Bone marrow (tissue), 2 donors: Measurements from ENCODE around the gene CAMK1D.

ENCODE experiments used
- DNase-seq, 2 donors: peaks; one replicate each; lab custom pipeline; 2025; lab: John Stamatoyannopoulos, UW

CAMK1D gene

DNA sequence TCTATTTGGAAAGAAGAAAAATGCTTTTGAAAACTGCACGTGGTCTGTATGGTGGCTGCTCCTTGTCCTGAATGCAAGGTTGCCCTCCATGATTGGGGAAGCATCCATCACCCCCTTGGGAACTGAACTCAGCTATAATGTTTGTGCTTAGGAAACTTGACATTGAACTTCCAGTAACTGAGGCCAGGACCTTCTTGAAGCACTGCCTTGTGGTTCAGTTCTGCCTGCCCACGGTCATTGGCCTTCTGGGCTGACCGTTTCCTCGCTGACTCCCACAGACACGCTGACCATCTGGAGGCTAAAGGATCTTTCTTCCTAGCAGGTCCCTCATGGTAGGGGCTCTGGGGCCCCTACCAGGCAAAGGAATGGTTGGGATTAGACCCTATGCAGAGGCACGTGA lies 247.8 kb downstream of the CAMK1D start:
- DNase-seq = no peak

DNA sequence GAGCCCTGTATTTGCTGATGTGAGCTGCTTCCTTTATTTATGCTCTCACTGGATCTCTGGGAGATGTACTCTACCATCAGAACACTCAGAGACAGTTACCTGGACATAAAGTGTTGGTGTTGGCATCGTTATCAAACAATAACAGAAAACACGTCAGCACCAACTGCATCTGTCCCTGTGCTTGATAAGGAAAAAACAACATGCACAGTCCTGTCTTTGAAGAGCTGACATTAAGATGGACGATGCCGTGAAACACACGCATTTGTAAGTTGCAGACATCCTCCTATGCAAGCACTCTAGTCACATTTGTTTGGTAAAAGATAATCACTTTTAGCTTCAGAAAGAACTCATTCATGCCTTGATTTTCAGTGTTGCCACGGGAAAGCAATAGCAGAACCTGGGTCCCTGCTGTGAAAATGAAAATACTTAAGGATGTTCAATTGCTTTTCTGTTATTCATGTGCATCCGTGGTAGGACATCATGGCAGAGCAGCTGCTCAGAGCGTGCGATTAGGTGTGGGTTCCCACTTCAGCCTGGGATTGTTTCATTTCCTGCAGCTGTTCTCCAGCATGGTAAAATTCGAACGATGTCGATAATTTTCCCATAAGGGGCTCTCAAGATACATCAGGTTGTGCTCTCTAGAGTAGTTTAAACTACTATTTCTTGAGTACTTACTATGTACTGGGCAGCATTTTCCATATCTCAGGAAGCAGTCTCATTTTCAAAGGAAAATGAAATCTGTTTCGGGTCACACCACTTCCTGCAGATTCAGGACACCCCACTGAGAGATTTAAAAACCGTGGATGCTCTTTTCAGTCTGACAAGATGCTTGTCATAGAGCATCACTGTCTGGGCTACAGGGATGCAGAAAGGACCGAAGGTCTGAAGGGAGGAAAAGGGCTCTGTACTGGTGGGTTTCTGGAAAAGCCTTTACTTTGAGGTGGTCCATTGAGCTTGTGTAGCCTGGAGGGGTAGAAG lies 248.7 kb downstream of the CAMK1D start:
- DNase-seq = no peak

DNA sequence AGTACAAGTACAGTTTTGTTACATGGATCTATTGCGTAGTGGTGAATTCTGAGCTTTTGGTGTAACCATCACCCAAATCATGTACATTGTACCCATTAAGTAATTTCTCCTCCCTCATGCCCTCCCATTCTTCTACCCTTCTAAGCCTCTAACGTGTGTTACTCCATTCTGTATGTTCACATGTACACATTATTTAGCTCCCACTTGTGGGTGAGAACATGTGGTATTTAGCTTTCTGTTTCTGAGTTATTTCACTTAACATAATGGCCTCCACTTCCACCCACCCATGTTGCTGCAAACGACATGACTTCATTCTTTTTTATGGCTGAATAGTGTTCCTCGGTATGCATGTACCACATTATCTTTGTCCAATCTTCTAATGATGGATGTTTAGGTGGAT lies 251.3 kb downstream of the CAMK1D start:
- no peak for DNase-seq

DNA sequence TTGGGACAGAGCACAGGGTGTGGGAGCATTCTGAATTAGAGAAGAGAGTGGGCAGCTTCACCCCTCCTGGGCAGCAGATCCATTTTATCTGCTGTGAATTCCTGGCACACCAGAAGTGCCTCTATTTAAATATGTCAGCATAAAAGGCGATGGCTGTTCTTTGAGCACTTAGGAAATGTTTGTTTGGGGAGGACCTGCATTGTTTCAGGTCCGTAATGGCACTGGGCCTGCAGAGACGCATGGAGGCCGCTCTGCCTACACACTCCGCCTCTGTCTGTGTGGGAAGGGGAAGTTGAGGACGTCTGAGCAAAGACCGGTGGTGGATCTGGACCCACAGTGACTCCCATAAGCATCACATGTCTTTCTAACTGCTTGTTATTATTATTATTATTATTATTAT lies 253.2 kb downstream of the CAMK1D start:
- DNase-seq = no peak

DNA sequence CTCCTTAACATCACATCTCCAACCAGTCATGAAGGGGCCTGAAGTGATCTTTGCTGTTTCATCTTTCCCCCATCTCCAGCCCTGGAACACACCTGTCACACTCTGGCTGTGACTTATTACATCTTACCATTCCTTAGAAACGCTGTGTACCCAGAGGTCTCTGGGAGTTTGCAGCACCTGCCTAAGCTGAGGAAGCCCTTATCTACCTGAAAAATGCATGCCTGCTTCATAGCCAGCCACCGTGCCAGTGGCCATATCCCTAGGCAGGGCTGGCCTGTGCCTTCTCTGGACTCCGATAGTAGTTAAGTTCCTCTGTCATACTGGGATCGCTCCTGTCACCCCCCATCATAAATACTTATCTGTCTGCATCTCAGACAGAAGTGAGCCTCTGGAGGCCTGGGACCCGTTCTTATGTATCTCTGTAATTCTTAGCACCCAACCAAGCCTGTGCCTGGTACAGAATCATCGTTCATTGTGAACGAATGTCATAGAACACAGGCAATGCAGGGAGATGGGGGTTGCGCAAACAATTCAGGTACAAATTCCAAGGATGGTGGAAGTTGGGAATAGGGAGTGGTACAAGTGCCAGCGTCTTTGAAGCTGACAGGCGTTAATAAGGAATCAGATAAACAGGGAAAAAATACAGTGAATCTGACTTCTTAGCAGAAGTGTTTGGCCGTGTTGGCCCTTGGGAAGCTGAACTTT lies 254.6 kb downstream of the CAMK1D start:
- DNase-seq = no peak

DNA sequence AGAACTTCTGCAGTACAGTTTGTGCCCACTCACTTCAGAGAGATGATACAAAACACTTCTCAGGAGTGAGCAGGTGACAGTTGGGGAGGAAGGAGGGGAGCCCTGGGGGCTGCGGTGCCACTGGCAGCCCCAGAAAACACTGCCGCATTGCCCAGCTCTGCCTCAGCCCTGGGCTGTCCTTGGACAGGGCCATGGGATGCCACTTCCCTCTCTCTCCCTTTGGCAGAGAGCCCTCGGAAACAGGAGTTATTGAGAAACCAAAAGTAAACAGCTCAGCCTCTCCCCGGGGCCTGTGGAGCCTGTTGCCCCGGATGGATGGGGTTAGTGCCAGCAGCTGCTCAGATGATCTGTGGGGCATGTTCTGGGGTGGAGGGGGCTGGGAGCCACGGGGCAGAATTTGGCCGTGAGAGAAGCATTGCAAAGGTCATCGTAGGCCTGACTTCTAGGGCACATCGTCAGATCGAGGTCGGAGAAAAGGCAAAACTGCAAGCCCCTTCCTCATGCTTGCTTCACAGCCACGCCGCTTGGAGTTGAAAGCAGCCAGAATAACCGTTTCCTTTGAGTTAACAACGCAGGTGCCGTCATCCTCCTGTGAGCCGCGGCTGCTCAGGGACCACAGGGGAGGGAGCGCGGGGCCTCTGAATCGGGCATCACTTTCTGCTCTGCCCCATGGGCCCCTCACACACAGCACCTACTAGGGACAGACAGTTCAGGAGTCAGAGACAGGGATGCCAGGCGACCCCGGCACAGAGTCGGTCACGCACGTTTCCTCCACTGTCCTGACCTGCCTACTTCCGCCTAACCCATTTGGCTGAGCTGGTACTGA lies 256.4 kb downstream of the CAMK1D start:
- DNase-seq = peak; percentile 6 to 47

DNA sequence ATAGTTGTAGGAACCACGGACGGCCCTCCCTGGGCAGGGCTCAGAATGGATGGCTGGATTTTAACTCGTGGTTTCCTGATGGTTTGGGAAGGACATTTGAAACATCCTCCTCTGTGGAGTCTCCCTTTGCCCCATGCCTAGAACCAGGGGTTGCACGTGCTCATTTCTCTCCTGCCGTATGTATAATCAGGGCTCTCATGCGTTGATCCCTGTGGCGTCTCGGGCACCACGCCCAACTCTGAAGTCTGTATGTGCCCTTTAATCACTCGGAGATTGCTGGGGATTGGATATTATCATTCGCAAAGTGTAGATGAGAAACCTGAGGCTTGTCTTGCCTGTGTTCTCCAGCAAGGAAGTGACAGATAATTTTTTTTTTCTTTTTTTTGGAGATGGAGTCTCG lies 257.1 kb downstream of the CAMK1D start:
- no peak for DNase-seq

DNA sequence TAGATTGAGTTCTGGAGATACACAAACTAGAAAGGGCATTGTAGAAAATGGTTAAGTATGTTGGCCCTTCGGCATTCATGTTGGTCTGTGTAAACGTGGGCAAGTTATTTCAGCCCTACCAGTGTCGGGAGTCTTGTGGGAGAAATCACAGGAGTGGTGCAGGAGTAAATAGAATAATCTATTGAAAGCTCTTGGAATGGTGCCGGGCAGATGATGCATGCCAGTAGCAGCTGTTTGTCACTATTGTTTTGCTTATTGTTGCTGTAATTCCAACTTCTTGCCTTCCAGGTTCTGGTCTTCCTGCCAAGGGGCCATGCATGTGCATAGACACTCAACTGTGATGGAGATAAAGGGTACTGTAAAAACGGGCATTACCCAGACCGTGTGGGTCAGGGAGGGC lies 259.4 kb downstream of the CAMK1D start:
- no peak for DNase-seq

- DNase-seq = no peak
Measured at GRCh38 chr10:12609435-12609834, 260.1 kb downstream of the CAMK1D start.

GRCh38 chr10:12613136-12613535 lies 263.8 kb downstream of the CAMK1D start:
- DNase-seq = no peak

- DNase-seq = no peak
Measured at GRCh38 chr10:12614177-12614995, 265.0 kb downstream of the CAMK1D start.

DNA sequence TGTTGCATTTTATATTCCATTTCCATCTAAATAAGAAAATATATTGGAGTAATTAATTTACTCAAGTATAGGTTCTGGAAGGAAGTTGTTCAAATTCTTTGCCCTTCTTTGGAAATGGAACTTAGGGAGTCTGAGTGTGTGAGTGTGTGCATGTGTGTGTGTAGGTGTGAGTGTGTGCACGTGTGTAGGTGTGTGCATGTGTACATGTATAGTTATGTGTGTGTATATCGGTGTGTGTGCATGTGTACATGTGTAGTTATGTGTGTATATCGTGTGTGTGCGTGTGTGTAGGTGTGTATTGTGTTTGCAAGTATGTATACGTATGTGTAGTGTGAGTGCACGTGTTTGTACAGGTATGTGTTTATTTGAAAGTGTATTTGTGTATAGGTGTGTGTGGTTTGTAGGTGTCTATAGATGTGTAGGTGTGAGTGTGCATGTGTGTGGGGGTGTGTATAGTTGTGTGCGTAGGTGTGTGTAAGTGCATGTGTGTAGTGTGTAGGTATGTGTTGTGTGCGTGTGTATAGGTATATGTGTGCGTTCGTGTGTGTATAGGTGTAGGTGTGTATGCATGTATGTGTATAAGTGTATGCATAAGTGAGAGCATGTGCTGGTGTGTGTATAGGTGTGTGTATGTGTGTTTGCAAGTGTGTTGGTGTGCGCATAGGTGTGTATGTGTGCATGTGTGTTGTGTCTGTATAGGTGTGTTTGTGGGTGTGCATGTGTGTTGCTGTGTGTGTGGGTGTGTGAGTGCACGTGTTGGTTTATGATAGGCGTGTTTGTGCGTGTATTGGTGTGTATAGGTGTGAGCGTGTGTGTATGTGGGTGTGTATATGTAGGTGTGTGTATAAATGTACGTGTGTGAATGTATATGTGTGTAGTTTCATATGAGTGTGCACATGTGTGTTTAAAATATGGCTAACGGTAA lies 266.2 kb downstream of the CAMK1D start:
- no peak for DNase-seq

- no peak for DNase-seq
Measured at GRCh38 chr10:12617191-12618175, 268.1 kb downstream of the CAMK1D start.

- DNase-seq = no peak
Measured at GRCh38 chr10:12622016-12622415, 272.7 kb downstream of the CAMK1D start.

GRCh38 chr10:12622691-12623090 lies 273.3 kb downstream of the CAMK1D start:
- no peak for DNase-seq

DNA sequence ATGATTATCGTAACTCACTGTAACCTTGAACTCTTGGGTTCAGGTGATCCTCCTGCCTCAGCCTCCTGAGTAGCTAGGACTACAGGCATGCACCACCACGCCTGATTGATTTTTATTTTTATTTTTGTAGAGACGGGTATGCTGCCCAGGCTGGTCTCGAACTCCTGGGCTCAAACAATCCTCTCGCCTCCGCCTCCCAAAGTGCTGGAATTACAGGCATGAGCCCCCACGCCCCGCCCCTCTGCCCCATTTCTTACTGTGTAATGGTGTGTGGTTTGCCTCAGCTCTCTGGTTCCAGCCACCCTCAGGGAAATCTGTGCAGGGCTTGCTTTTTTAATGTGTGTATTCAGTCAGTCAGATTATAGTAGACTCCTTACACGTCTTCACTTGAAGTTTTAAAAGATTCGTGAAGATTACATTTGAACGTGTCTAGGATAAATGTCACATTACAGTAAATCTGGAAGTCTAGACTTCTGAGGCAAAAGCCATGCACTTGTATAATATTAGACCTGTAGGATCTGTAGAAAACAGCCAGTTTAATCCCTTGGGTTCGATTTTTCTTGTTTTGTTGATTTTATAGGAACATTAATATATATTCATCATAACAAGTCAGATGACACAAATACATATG lies 276.2 kb downstream of the CAMK1D start:
- no peak for DNase-seq

- no peak for DNase-seq
Measured at GRCh38 chr10:12628153-12628552, 278.8 kb downstream of the CAMK1D start.

GRCh38 chr10:12628964-12629766 lies 279.8 kb downstream of the CAMK1D start:
- no peak for DNase-seq
